GM12878 (cell line): ENCODE results near the gene KAZN. TPM values are rescaled to one million over a fixed set of nuclear protein-coding genes. Genes with fewer than 3 reads are reported as not detected.

ENCODE experiments used
- ATAC-seq: fragments of 200-7000 bp; cut with Tn5 transposase; 3 replicates; pipeline ENCODE4 v1.9.1; 2020; ENCODE audit warnings: mild to moderate bottlenecking, moderate library complexity
- BruUV-seq: library from RNA; stranded (reverse); fragments of 400-500 nt; replicated peaks from 2 replicates; lab custom pipeline; 2021; lab: Mats Ljungman, UMichigan
- CTCF ChIA-PET: fragments of 300-600 bp; sonication (Branson Sonifier 250); formaldehyde crosslinking; extraction: SDS; loops from one replicate; lab custom pipeline; 2021; ENCODE audit warnings: inconsistent platforms; lab: Yijun Ruan, JAX
- POLR2A ChIA-PET: fragments of 350-600 bp; formaldehyde crosslinking; extraction: SDS; loops from one replicate; lab custom pipeline; 2021; ENCODE audit warnings: inconsistent platforms; lab: Charles Lee
- RAD21 ChIA-PET: fragments of 300-600 bp; sonication (Branson Sonifier 250); formaldehyde crosslinking; loops from one replicate; lab custom pipeline; 2023; ENCODE audit warnings: antibody characterized with exemption; ENCODE audit not compliant: unreplicated experiment; lab: Charles Lee
- SMC1A ChIA-PET: fragments of 300-600 bp; sonication (Branson Sonifier 250); formaldehyde crosslinking; loops from one replicate; lab custom pipeline; 2023; ENCODE audit not compliant: unreplicated experiment, uncharacterized antibody; lab: Charles Lee
- DNase-seq: peaks from one replicate; pipeline ENCODE4 v3.0.0-alpha.2; 2011; ENCODE audit warnings: low read depth, low spot score
- FAIRE-seq: peaks from 3 replicates; lab custom pipeline; 2011; peaks lifted over from hg19 to GRCh38; lab: Jason Lieb, UNC
- H2AFZ ChIP-seq: 2 replicates; pipeline ENCODE4 v1.6.0; 2011; ENCODE audit warnings: low read depth, low read length, control low read depth; ENCODE audit not compliant: control insufficient read depth
- H3K27ac ChIP-seq: 2 replicates; pipeline ENCODE4 v1.5.1; 2011; ENCODE audit warnings: control low read depth; ENCODE audit not compliant: control insufficient read depth, insufficient read depth
- H3K27me3 ChIP-seq, 2 experiments: replicated peaks in 1 of 2; 2 replicates each; pipeline versions ENCODE4 v1.6.0 to v1.6.1; 2011; ENCODE audit warnings: low read length in 1 of 2; ENCODE audit not compliant: control insufficient read depth in 2 of 2, insufficient read depth in 2 of 2
- H3K36me3 ChIP-seq, 2 experiments: 2 replicates each; pipeline ENCODE4 v1.5.1; 2011; ENCODE audit warnings: low read length in 1 of 2; ENCODE audit not compliant: control insufficient read depth in 2 of 2, insufficient read depth in 2 of 2
- H3K4me1 ChIP-seq: 2 replicates; pipeline ENCODE4 v1.6.1; 2011; ENCODE audit warnings: mild to moderate bottlenecking, low read length, moderate library complexity, mixed read lengths; ENCODE audit not compliant: control insufficient read depth, insufficient read depth
- H3K4me2 ChIP-seq: 2 replicates; pipeline ENCODE4 v1.6.0; 2011; ENCODE audit warnings: control low read depth; ENCODE audit not compliant: control insufficient read depth, insufficient read depth
- H3K4me3 ChIP-seq: fragments of 200-600 bp; sonication (generic); 2 replicates; pipeline ENCODE4 v1.5.1; 2016
- H3K79me2 ChIP-seq: 2 replicates; pipeline ENCODE4 v1.6.0; 2011; ENCODE audit warnings: low read length; ENCODE audit not compliant: control insufficient read depth, insufficient read depth
- H3K9ac ChIP-seq: 2 replicates; pipeline ENCODE4 v1.8.0; 2011; ENCODE audit warnings: low read length, control low read depth, mixed read lengths; ENCODE audit not compliant: control insufficient read depth, insufficient read depth
- H3K9me3 ChIP-seq: replicated peaks from 3 replicates; pipeline ENCODE4 v1.5.1; 2011; ENCODE audit warnings: mild to moderate bottlenecking, low read length; ENCODE audit not compliant: control insufficient read depth, insufficient read depth
- H4K20me1 ChIP-seq: 2 replicates; pipeline ENCODE4 v1.6.0; 2011; ENCODE audit not compliant: control insufficient read depth, insufficient read depth
- CREB1 ChIP-seq: IDR thresholded peaks from 2 replicates; pipeline ENCODE4 v1.6.1; 2012; ENCODE audit warnings: low read depth, mild to moderate bottlenecking, inconsistent platforms
- E2F8 ChIP-seq: fragments of 450-650 bp; IDR thresholded peaks from 2 replicates; pipeline ENCODE4 v1.6.1; 2018; ENCODE audit warnings: mild to moderate bottlenecking, low read depth, moderate library complexity; ENCODE audit not compliant: partially characterized antibody
- ETV6 ChIP-seq, 2 experiments: fragments of 450-650 bp in 1 of 2; IDR thresholded peaks in 1 of 2; conservative IDR thresholded peaks in 1 of 2; 2 replicates each; pipeline ENCODE4 v1.6.1; 2014; ENCODE audit warnings: antibody characterized with exemption in 1 of 2, borderline replicate concordance in 1 of 2, low read depth in 1 of 2, mild to moderate bottlenecking in 1 of 2, moderate library complexity in 1 of 2
- MLLT1 ChIP-seq: fragments of 450-650 bp; IDR thresholded peaks from 2 replicates; pipeline ENCODE4 v1.6.1; 2016; ENCODE audit warnings: mild to moderate bottlenecking
- RAD51 ChIP-seq: fragments of 450-650 bp; IDR thresholded peaks from 2 replicates; pipeline ENCODE4 v1.6.1; 2016; ENCODE audit warnings: moderate library complexity, mild to moderate bottlenecking, inconsistent platforms
- RCOR1 ChIP-seq: conservative IDR thresholded peaks from 2 replicates; pipeline ENCODE4 v1.6.1; 2012; ENCODE audit warnings: low read depth, low read length, improper control_type of control experiment
- SREBF1 ChIP-seq: IDR thresholded peaks from 2 replicates; pipeline ENCODE4 v1.6.1; 2012; ENCODE audit warnings: mild to moderate bottlenecking, low read length
- WGBS: methylation state at CpG from one replicate; pipeline ENCODE4 v1.1.6; 2016; ENCODE audit warnings: low lambda C conversion rate; ENCODE audit not compliant: insufficient replicate concordance, insufficient coverage; ENCODE audit errors: missing lambda C conversion rate; 5-methylcytosine and 5-hydroxymethylcytosine counted together
- in situ Hi-C: fragments of 300-500 bp; cut with MboI; formaldehyde crosslinking; loops from 9 replicates; pipeline ENCODE4 v1.14.3; 2018; ENCODE audit warnings: mixed read lengths
- intact Hi-C: fragments of 100-400 bp; cut with micrococcal nuclease; formaldehyde crosslinking; loops from one replicate; pipeline ENCODE4 v1.14.2; 2022; ENCODE audit not compliant: unreplicated experiment
- polyA plus RNA-seq, 11 experiments: library from polyadenylated mRNA; depleted of rRNA in 4 of 11; unstranded in 6 of 11; stranded (reverse) in 5 of 11; fragments of >200 nt; fragmentation: Nextera tagmentation in 4 of 11; fragmentation: Illumina TruSeq in 1 of 11; extraction: Ambion mirVana in 4 of 11; extraction: Trizol in 1 of 11; gene quantifications; 1 replicate in 1 of 11; 2 replicates in 10 of 11; pipeline versions ENCODE4 v1.2.1 to v1.2.3, GENCODE V29; 2011 to 2016; ENCODE audit warnings: inconsistent platforms in 2 of 11, missing spikeins in 2 of 11, low read depth in 1 of 11
- total RNA-seq, 4 experiments: library from RNA; depleted of rRNA in 3 of 4; stranded (reverse); fragments of >200 nt in 3 of 4; fragmentation: Illumina TruSeq in 1 of 4; extraction: Trizol in 1 of 4; gene quantifications; 2 replicates each; pipeline versions ENCODE4 v1.2.1 to v1.2.3, GENCODE V29; 2013 to 2021

KAZN gene
- total and polyA plus RNA-seq, 10 of the 15 experiments (the other 5 are each of a cell fraction or from before 2014, with no cell fraction given), result 0.72 to 4.0 (median 1.2) TPM

GRCh38 chr1:14993414-14993813 lies 394.9 kb downstream of the KAZN start:
- BruUV-seq, result no TSS peak
- no peak overlapping the region for H3K27ac ChIP-seq
- H3K79me2 ChIP-seq, result no peaks in the 10 kb centered on the region
- H2AFZ ChIP-seq, result no peak overlapping the region
- no peak for DNase-seq
- RAD21 ChIA-PET, result no interaction called here
- no peak for ATAC-seq
- SMC1A ChIA-PET, result no interaction called here
- no peaks in the 10 kb centered on the region for H3K27me3 ChIP-seq
- POLR2A ChIA-PET, result no interaction called here
- intact Hi-C loops, result no loop called here
- no peak overlapping the region for H3K4me3 ChIP-seq
- no peaks in the 10 kb centered on the region for H3K9me3 ChIP-seq
- H3K4me1 ChIP-seq, result no peaks in the 10 kb centered on the region; the same call in 1 of the 2 replicates
- WGBS, result 34% methylated on average over 13 of the region's 13 CpGs
- CTCF ChIA-PET, result no interaction called here
- no peaks in the 10 kb centered on the region for H4K20me1 ChIP-seq
- in situ Hi-C loops, result no loop called here
- no peak for FAIRE-seq
- no peak overlapping the region for H3K9ac ChIP-seq
- TF ChIP-seq E2F8, result no peak
- TF ChIP-seq CREB1, result no peak
- TF ChIP-seq MLLT1, result no peak
- no peak for TF ChIP-seq RAD51
- no peak for TF ChIP-seq ETV6 (conservative IDR thresholded peaks at IDR 0.05 in 1 of 2, IDR thresholded peaks at IDR 0.05 in 1 of 2; ENCODE audit: borderline replicate concordance in 1 of 2, low read depth in 1 of 2)
- no peak for TF ChIP-seq RCOR1
- no peak for TF ChIP-seq SREBF1
- no peaks in the 10 kb centered on the region for H3K36me3 ChIP-seq
- H3K4me2 ChIP-seq, result no peak overlapping the region
